H1 (cell line): ENCODE measurements around the gene FHIP1B. TPM values are rescaled to one million over a fixed set of nuclear protein-coding genes. Genes with fewer than 3 reads are reported as not detected.

Experiments
- CTCF ChIA-PET: fragments of 300-600 bp; sonication (Branson Sonifier 250); formaldehyde crosslinking; loops from one replicate; lab custom pipeline; 2021; ENCODE audit not compliant: partially characterized antibody; lab: Charles Lee
- POLR2A ChIA-PET: fragments of 300-600 bp; sonication (Branson Sonifier 250); formaldehyde crosslinking; loops from one replicate; lab custom pipeline; 2021; ENCODE audit warnings: inconsistent platforms; ENCODE audit not compliant: partially characterized antibody; lab: Charles Lee
- DNase-seq, 2 experiments: peaks; one replicate each; pipeline versions ENCODE4 v3.0.0 to v3.0.0-alpha.2; 2010 to 2022; ENCODE audit warnings: low spot score in 2 of 2, low read depth in 1 of 2, mixed read lengths in 1 of 2
- FAIRE-seq: peaks from 2 replicates; lab custom pipeline; 2011; peaks lifted over from hg19 to GRCh38; lab: Jason Lieb, UNC
- H2AFZ ChIP-seq: 2 replicates; pipeline ENCODE4 v1.8.1; 2012; ENCODE audit warnings: low read length, inconsistent platforms
- H2AK5ac ChIP-seq: 2 replicates; pipeline ENCODE4 v1.6.1; 2013; ENCODE audit warnings: low read depth, low read length
- H2BK120ac ChIP-seq: replicated peaks from 2 replicates; pipeline ENCODE3; 2013; ENCODE audit warnings: low read depth, low read length, inconsistent platforms
- H2BK12ac ChIP-seq: 2 replicates; pipeline ENCODE4 v1.6.1; 2013; ENCODE audit warnings: low read depth, low read length
- H2BK15ac ChIP-seq: 2 replicates; pipeline ENCODE4 v1.6.1; 2013; ENCODE audit warnings: low read length
- H2BK20ac ChIP-seq: 2 replicates; pipeline ENCODE4 v1.6.1; 2013; ENCODE audit warnings: low read length
- H2BK5ac ChIP-seq: 2 replicates; pipeline ENCODE4 v1.6.1; 2013; ENCODE audit warnings: low read depth, low read length
- H3K14ac ChIP-seq: 2 replicates; pipeline ENCODE4 v1.6.1; 2013; ENCODE audit warnings: inconsistent platforms; ENCODE audit not compliant: insufficient read length
- H3K18ac ChIP-seq: 2 replicates; pipeline ENCODE4 v1.6.1; 2013; ENCODE audit warnings: low read length; ENCODE audit errors: extremely low read depth
- H3K23ac ChIP-seq: 2 replicates; pipeline ENCODE4 v1.6.1; 2013; ENCODE audit warnings: inconsistent platforms; ENCODE audit not compliant: insufficient read length
- H3K23me2 ChIP-seq: 2 replicates; pipeline ENCODE4 v1.6.1; 2013; ENCODE audit warnings: low read depth, low read length
- H3K27ac ChIP-seq: 2 replicates; pipeline ENCODE4 v1.6.1; 2011; ENCODE audit warnings: low read depth, low read length, inconsistent platforms
- H3K27me3 ChIP-seq, 4 experiments: replicated peaks in 1 of 4; 1 replicate in 1 of 4; 2 replicates in 3 of 4; pipeline versions ENCODE4 v1.6.1 to v1.8.1; 2011 to 2013; ENCODE audit warnings: low read length in 3 of 4, mild to moderate bottlenecking in 3 of 4, inconsistent platforms in 2 of 4, mixed read lengths in 2 of 4, moderate library complexity in 1 of 4; ENCODE audit not compliant: control insufficient read depth in 3 of 4, insufficient read depth in 3 of 4; ENCODE audit errors: extremely low read depth in 1 of 4
- H3K36me3 ChIP-seq, 4 experiments: 2 replicates each; pipeline versions ENCODE4 v1.6.1 to v1.8.1; 2011 to 2013; ENCODE audit warnings: mild to moderate bottlenecking in 4 of 4, low read length in 3 of 4, moderate library complexity in 2 of 4, control low read depth in 1 of 4, inconsistent platforms in 1 of 4; ENCODE audit not compliant: insufficient read depth in 4 of 4, control insufficient read depth in 2 of 4
- H3K4ac ChIP-seq: replicated peaks from 2 replicates; pipeline ENCODE3; 2013; ENCODE audit warnings: low read length, low read depth, mixed read lengths, inconsistent platforms; ENCODE audit not compliant: insufficient read length
- H3K4me1 ChIP-seq, 4 experiments: replicated peaks in 1 of 4; 1 replicate in 1 of 4; 2 replicates in 3 of 4; pipeline versions ENCODE4 v1.6.1 to v1.8.1; 2011 to 2013; ENCODE audit warnings: low read length in 3 of 4, inconsistent platforms in 2 of 4, mixed read lengths in 1 of 4; ENCODE audit not compliant: insufficient read depth in 4 of 4, control insufficient read depth in 3 of 4
- H3K4me2 ChIP-seq, 2 experiments: 2 replicates each; pipeline versions ENCODE4 v1.6.1 to v1.8.1; 2011 to 2013; ENCODE audit warnings: low read depth in 2 of 2, low read length in 2 of 2, control low read depth in 1 of 2, inconsistent platforms in 1 of 2, mild to moderate bottlenecking in 1 of 2; ENCODE audit not compliant: insufficient read depth in 1 of 2
- H3K4me3 ChIP-seq, 4 experiments: fragments of 200-600, 300-600 bp in 1 of 4; sonication (generic), shearing (Covaris generic), sonication (Bioruptor Twin) in 1 of 4; 2 replicates each; pipeline versions ENCODE4 v1.5.1 to v1.8.1; 2011 to 2016; ENCODE audit warnings: low read length in 4 of 4, low read depth in 3 of 4, control low read depth in 2 of 4, inconsistent platforms in 2 of 4, mild to moderate bottlenecking in 2 of 4, mixed read lengths in 1 of 4, moderate library complexity in 1 of 4; ENCODE audit not compliant: insufficient read depth in 2 of 4; ENCODE audit errors: extremely low read depth in 1 of 4
- H3K56ac ChIP-seq: replicated peaks from 2 replicates; pipeline ENCODE3; 2013; ENCODE audit warnings: low read depth, mild to moderate bottlenecking, mixed read lengths, low read length, inconsistent platforms; ENCODE audit not compliant: insufficient read length
- H3K79me1 ChIP-seq: 2 replicates; pipeline ENCODE4 v1.6.1; 2013; ENCODE audit warnings: low read depth, low read length, control low read depth
- H3K79me2 ChIP-seq, 2 experiments: 2 replicates each; pipeline versions ENCODE4 v1.6.1 to v1.8.1; 2012 to 2013; ENCODE audit warnings: low read length in 2 of 2, mild to moderate bottlenecking in 2 of 2, inconsistent platforms in 1 of 2; ENCODE audit not compliant: insufficient read depth in 2 of 2, control insufficient read depth in 1 of 2
- H3K9ac ChIP-seq, 4 experiments: replicated peaks in 1 of 4; 1 replicate in 1 of 4; 2 replicates in 3 of 4; pipeline versions ENCODE4 v1.6.1 to v1.8.1; 2011 to 2013; ENCODE audit warnings: low read depth in 3 of 4, low read length in 3 of 4, control low read depth in 2 of 4, mild to moderate bottlenecking in 2 of 4, moderate library complexity in 2 of 4, inconsistent platforms in 1 of 4; ENCODE audit errors: extremely low read depth in 1 of 4
- H3K9me3 ChIP-seq, 2 experiments: 2 replicates each; pipeline versions ENCODE4 v1.6.1 to v1.8.1; 2012 to 2013; ENCODE audit warnings: mild to moderate bottlenecking in 2 of 2, moderate library complexity in 2 of 2, control low read depth in 1 of 2, inconsistent platforms in 1 of 2, low read depth in 1 of 2, low read length in 1 of 2, mixed read lengths in 1 of 2; ENCODE audit not compliant: insufficient read depth in 2 of 2
- H4K20me1 ChIP-seq, 2 experiments: replicated peaks in 1 of 2; 2 replicates each; pipeline versions ENCODE3 to v1.8.1; 2011 to 2013; ENCODE audit warnings: inconsistent platforms in 2 of 2, low read length in 2 of 2, mild to moderate bottlenecking in 1 of 2; ENCODE audit not compliant: insufficient read depth in 2 of 2, control insufficient read depth in 1 of 2
- H4K5ac ChIP-seq: 2 replicates; pipeline ENCODE4 v1.6.1; 2013; ENCODE audit warnings: low read length, low read depth, mixed read lengths, inconsistent platforms; ENCODE audit not compliant: insufficient read length
- H4K8ac ChIP-seq: 2 replicates; pipeline ENCODE4 v1.8.0; 2013; ENCODE audit warnings: mild to moderate bottlenecking, moderate library complexity, low read length, inconsistent platforms; ENCODE audit not compliant: insufficient read depth; ENCODE audit errors: extremely low read depth
- H4K91ac ChIP-seq: replicated peaks from 2 replicates; pipeline ENCODE3; 2013; ENCODE audit warnings: low read length, mixed read lengths, inconsistent platforms; ENCODE audit not compliant: insufficient read length
- ATF2 ChIP-seq: IDR thresholded peaks from 2 replicates; pipeline ENCODE4 v1.6.1; 2012; ENCODE audit warnings: low read length, inconsistent platforms
- BRCA1 ChIP-seq: IDR thresholded peaks from 2 replicates; pipeline ENCODE4 v1.6.1; 2012; ENCODE audit warnings: low read depth, low read length, improper control_type of control experiment
- CBX8 ChIP-seq: fragments of 300-800, 300-1000 bp; sonication (generic); IDR thresholded peaks from 2 replicates; pipeline ENCODE4 v1.7.1; 2016; ENCODE audit warnings: low read depth, low read length, borderline replicate concordance
- CEBPB ChIP-seq: IDR thresholded peaks from 2 replicates; pipeline ENCODE4 v1.6.1; 2012; ENCODE audit warnings: low read depth, low read length
- CHD1 ChIP-seq: IDR thresholded peaks from 2 replicates; pipeline ENCODE4 v1.6.1; 2012; ENCODE audit warnings: low read depth, low read length, improper control_type of control experiment
- GTF2F1 ChIP-seq: IDR thresholded peaks from 2 replicates; pipeline ENCODE4 v1.6.1; 2012; ENCODE audit warnings: low read depth, low read length, improper control_type of control experiment, borderline replicate concordance
- HDAC2 ChIP-seq, 2 experiments: fragments of 300-600 bp in 1 of 2; sonication (generic) in 1 of 2; IDR thresholded peaks; 2 replicates each; pipeline ENCODE4 v1.6.1; 2011 to 2012; ENCODE audit warnings: low read depth in 2 of 2, low read length in 2 of 2, mild to moderate bottlenecking in 2 of 2, moderate library complexity in 2 of 2, borderline replicate concordance in 1 of 2, inconsistent platforms in 1 of 2
- MAFK ChIP-seq: IDR thresholded peaks from 2 replicates; pipeline ENCODE4 v1.6.1; 2012; ENCODE audit warnings: low read depth, mild to moderate bottlenecking, improper control_type of control experiment, low read length
- POU5F1 ChIP-seq: IDR thresholded peaks from 2 replicates; pipeline ENCODE4 v1.6.1; 2011; ENCODE audit warnings: low read depth, mild to moderate bottlenecking, low read length, moderate library complexity
- RBBP5 ChIP-seq: IDR thresholded peaks from 2 replicates; pipeline ENCODE4 v1.7.1; 2012; ENCODE audit warnings: low read depth, mild to moderate bottlenecking, inconsistent platforms, low read length, moderate library complexity, borderline replicate concordance
- SRF ChIP-seq: IDR thresholded peaks from 2 replicates; pipeline ENCODE4 v1.6.1; 2011; ENCODE audit warnings: mild to moderate bottlenecking, low read depth, low read length, moderate library complexity
- WGBS, 2 experiments: shearing (Covaris generic) in 1 of 2; methylation state at CpG; one replicate each; pipeline versions ENCODE4 v1.1.6 to v1.1.7; 2013 to 2015; ENCODE audit warnings: low lambda C conversion rate in 2 of 2, mixed read lengths in 2 of 2, inconsistent platforms in 1 of 2, low coverage in 1 of 2, missing lambda C conversion rate in 1 of 2; ENCODE audit not compliant: insufficient replicate concordance in 2 of 2, insufficient coverage in 1 of 2, insufficient read length in 1 of 2; ENCODE audit errors: extremely low coverage in 1 of 2, missing lambda C conversion rate in 1 of 2; 5-methylcytosine and 5-hydroxymethylcytosine counted together
- polyA plus RNA-seq, 7 experiments: library from polyadenylated mRNA; depleted of rRNA in 3 of 7; stranded (reverse) in 5 of 7; unstranded in 2 of 7; fragments of >200 nt in 5 of 7; fragments of 200-250 nt in 2 of 7; gene quantifications; 1 replicate in 5 of 7; 2 replicates in 1 of 7; 4 replicates in 1 of 7; pipeline versions ENCODE4 v1.2.1 to v1.2.3, GENCODE V29; 2011 to 2013; ENCODE audit warnings: missing spikeins in 2 of 7, mixed read lengths in 2 of 7
- total RNA-seq: library from RNA; stranded (reverse); fragmentation: NEBNext Ultra II Directional; extraction: Animal tissue kit (Norgen Biotek cat#: 25700); gene quantifications from 2 replicates; pipeline ENCODE4 v1.2.1, GENCODE V29; 2021

The FHIP1B gene
- total and polyA plus RNA-seq, 2 of the 8 experiments (the other 6 are each of a cell fraction or from before 2014, with no cell fraction given) = 16.8 to 41.9 TPM

GRCh38 chr11:6197466-6198200 lies 36.8 kb downstream of the FHIP1B start:
- H3K14ac ChIP-seq = no peak overlapping the region
- H3K4me3 ChIP-seq = no peak overlapping the region
- no peak overlapping the region for H2BK20ac ChIP-seq
- H4K20me1 ChIP-seq = no peaks in the 10 kb centered on the region
- no peaks in the 10 kb centered on the region; a peak in 1 of 4 replicates for H3K9me3 ChIP-seq
- no peaks in the 10 kb centered on the region for H3K79me2 ChIP-seq
- no peak overlapping the region for H4K8ac ChIP-seq
- no peak overlapping the region for H3K9ac ChIP-seq
- H2AFZ ChIP-seq = no peak overlapping the region
- no peak overlapping the region for H4K5ac ChIP-seq
- CTCF ChIA-PET = interaction anchor here (0.6 to 1.2 kb wide), 3 partner anchors 31 to 53 kb away, joined by 3 read pairs; no protein-coding TSS in a partner anchor
- WGBS, 2 experiments = 78% methylated on average over 4 of the region's 4 CpGs; no CpG with 5 or more reads in 1 of the 2 experiments
- no peak overlapping the region for H2BK15ac ChIP-seq
- H2AK5ac ChIP-seq = no peak overlapping the region
- no peak for DNase-seq
- H3K56ac ChIP-seq = no peak overlapping the region
- FAIRE-seq = no peak
- peaks cover 0 to 3% (median 1%) of the 10 kb centered on the region in 4 experiments; a peak in 2 of 7 replicates for H3K4me1 ChIP-seq
- H3K4ac ChIP-seq = no peak overlapping the region
- no peaks in the 10 kb centered on the region for H3K79me1 ChIP-seq
- H3K27ac ChIP-seq = no peak overlapping the region
- no peaks in the 10 kb centered on the region for H3K23me2 ChIP-seq
- no peak overlapping the region for H2BK12ac ChIP-seq
- no peaks in the 10 kb centered on the region for H3K27me3 ChIP-seq
- no peak overlapping the region for H2BK5ac ChIP-seq
- no peak overlapping the region for H3K4me2 ChIP-seq
- no peak overlapping the region for H3K18ac ChIP-seq
- H2BK120ac ChIP-seq = no peak overlapping the region
- POLR2A ChIA-PET = no interaction called here
- H3K36me3 ChIP-seq = no peaks in the 10 kb centered on the region; a peak in 1 of 8 replicates
- H4K91ac ChIP-seq = no peak overlapping the region
- no peak overlapping the region for H3K23ac ChIP-seq
- no peak for TF ChIP-seq CBX8
- no peak for TF ChIP-seq GTF2F1
- TF ChIP-seq MAFK = no peak
- TF ChIP-seq RBBP5 = no peak
- no peak for TF ChIP-seq HDAC2 (IDR thresholded peaks at IDR 0.05; ENCODE audit: borderline replicate concordance in 1 of 2, low read depth in 2 of 2, low read length in 2 of 2)
- TF ChIP-seq BRCA1 = no peak
- TF ChIP-seq ATF2 = no peak
- TF ChIP-seq CEBPB = no peak
- no peak for TF ChIP-seq CHD1
- TF ChIP-seq SRF = no peak
- no peak for TF ChIP-seq POU5F1
